ENCODE measurements around the gene FREM3.
"Not testable (repeated sequence)": the region's sequence is repeated elsewhere in the genome, so short reads cannot be mapped to it uniquely, and the experiment has no call there.

FREM3 gene

GRCh38 chr4:143700416-143701352, at the start of gene FREM3:
Gene FREM3, minus strand, starts transcription at chr4:143700675. Its CDS starts 0 bp downstream, at chr4:143700675.
- FAIRE-seq: no peak

- no peak for FAIRE-seq
Measured at GRCh38 chr4:143745874-143746273, 45.4 kb upstream of the FREM3 start.

GRCh38 chr4:143743591-143743990, 43.1 kb upstream of the FREM3 start:
- FAIRE-seq: no peak

GRCh38 chr4:143742834-143743233, 42.4 kb upstream of the FREM3 start:
- no peak for FAIRE-seq

DNA sequence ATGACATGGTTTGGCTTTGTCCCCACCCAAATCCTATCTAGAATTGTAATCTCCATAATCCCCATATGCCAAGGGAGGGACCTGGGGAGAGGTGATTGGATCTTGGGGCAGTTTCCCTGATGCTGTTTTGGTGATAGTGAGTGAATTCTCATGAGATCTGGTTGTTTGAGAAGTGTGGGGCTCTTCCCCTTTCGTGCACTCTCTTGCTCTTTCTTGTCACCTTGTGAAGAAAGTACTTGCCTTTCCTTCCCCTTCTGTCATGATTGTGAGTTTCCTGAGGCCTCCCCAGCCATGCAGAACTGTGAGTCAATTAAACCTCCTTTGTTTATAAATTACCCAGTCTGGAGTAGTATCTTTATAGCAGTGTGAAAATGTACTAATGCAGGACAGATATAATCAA, 36.4 kb upstream of the FREM3 start:
- no peak for FAIRE-seq

GRCh38 chr4:143736061-143736460, 35.6 kb upstream of the FREM3 start:
- not testable (repeated sequence) for FAIRE-seq

DNA sequence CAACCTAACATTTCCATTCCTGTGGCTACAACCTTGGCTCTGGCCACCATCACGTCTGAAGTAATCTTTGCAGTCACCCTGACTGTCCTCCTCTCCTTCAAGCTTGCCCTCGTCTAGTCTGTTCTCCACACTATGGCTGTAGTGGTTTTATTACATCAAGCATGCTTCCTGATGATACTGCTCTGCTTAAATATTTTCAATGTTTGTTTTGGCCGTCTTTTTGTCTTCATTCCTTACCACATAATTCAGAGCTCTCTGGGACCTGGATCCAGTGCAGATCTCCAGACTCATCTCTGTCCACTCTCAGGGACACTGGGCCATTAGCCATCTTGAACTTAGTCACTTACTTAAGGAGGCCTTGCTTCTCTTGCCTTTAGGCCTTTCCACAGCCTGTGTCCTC, 27.7 kb upstream of the FREM3 start:
- FAIRE-seq: no peak

- no peak for FAIRE-seq
Measured at GRCh38 chr4:143726714-143727113, 26.2 kb upstream of the FREM3 start.

DNA sequence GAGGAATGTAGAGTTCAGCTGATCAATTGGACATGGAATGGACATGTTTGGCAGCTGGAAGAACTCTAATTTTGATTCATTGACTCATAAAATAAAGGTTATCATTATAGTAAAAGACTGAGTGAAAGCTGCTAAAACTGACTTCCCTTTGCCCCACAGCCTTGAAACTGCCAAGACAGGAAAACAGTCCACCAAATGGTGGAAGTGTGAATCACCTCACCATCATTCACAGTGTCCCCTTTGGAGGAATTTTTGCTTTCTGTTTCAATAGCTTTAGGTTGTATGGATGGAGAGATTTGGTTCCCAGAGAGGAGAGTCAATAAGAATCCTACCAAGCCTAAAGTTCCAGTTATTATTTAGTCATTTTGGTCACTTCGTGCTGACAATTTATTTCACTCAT, 20.8 kb upstream of the FREM3 start:
- FAIRE-seq: no peak

DNA sequence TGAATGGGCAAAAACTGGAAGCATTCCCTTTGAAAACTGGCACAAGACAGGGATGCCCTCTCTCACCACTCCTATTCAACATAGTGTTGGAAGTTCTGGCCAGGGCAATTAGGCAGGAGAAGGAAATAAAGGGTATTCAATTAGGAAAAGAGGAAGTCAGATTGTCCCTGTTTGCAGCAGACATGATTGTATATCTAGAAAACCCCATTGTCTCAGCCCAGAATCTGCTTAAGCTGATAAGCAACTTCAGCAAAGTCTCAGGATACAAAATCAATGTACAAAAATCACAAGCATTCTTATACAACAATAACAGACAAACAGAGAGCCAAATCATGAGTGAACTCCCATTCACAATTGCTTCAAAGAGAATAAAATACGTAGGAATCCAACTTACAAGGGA, 18.3 kb upstream of the FREM3 start:
- FAIRE-seq: not testable (repeated sequence)

- FAIRE-seq: no peak
Measured at GRCh38 chr4:143713955-143714625, 13.6 kb upstream of the FREM3 start.

GRCh38 chr4:143713553-143713952, 13.1 kb upstream of the FREM3 start:
- no peak for FAIRE-seq

GRCh38 chr4:143712155-143712550, 11.7 kb upstream of the FREM3 start:
- no peak for FAIRE-seq

- no peak for FAIRE-seq
Measured at GRCh38 chr4:143711543-143712154, 11.2 kb upstream of the FREM3 start.

DNA sequence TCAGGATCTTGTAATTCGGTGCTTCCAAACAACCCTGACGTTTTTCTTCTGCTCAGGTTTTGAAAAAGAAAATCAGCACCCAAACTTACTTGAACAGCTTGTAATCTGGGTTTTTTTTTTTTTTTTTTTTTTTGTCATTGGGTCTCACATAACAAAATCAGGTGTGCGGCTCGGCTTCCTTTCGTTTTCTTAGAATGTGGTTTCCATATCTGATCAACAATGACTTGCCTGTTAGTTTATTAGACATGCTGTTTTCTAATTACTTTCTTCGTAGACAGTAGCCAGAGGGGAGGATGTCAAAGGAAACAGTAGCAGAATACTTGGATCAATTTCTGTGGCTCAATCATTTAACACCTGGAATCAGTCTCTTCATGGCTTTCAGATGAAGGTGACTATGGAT, 890 bp upstream of the FREM3 start:
- FAIRE-seq: no peak

DNA sequence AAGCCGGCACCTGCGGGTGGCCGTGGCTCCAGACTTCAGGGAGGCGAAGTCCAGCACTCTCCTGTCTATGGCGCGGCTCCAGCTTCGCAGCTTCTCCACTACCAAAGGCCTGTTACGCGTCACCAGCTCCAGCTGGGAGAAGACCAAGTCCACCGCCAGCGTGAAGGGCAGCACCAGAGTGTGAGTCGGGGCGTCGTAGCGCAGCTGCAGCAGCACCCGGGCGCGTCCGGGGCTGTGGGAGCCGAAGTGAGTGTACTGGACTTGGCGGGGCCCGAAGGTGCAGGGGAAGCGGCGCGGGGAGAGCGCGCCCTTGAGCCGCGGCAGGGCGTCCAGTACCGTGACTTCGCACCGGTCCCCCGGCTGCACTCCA, 444 bp downstream of the FREM3 start:
- no peak for FAIRE-seq

- no peak for FAIRE-seq
Measured at GRCh38 chr4:143699331-143700045, 987 bp downstream of the FREM3 start.

DNA sequence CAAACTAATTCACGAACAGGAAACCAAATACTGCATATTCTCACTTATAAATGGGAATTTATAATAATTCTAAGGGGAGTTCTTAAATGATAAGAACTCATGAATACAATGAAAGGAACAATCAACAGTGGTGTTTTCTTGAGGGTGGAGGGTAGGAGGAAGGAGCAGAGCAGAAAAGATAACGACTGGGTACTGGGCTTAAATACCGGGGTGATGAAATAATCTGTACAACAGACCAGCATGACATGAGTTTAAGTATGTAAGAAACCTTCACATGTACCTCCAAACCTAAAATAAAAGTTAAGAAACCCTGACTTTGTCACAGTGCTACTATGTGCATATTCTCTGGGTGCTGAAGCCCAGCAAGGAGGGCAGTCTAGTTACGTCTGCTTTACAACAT, 6.6 kb downstream of the FREM3 start:
- no peak for FAIRE-seq

DNA sequence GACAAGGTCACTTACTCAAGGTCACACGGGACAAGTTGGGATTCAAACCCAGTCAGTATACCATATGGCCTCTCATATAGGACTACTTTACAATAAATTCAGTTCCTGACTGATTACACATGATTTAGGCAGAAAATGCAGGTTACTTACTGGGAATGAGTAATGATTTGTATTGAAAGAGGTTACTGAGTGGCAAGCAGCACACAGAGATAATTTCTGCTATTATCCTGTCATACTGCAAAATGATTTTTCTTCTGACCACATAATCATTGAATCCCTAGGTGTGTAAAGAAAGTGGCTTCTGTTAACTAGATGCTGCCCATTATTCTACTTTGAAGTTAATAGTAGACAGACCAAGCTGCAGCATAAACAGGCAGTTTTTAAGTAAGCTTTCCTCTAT, 8.2 kb downstream of the FREM3 start:
- no peak for FAIRE-seq

- FAIRE-seq: no peak
Measured at GRCh38 chr4:143679434-143679833, 21.0 kb downstream of the FREM3 start.

GRCh38 chr4:143673629-143674028, 26.8 kb downstream of the FREM3 start:
- not testable (repeated sequence) for FAIRE-seq

DNA sequence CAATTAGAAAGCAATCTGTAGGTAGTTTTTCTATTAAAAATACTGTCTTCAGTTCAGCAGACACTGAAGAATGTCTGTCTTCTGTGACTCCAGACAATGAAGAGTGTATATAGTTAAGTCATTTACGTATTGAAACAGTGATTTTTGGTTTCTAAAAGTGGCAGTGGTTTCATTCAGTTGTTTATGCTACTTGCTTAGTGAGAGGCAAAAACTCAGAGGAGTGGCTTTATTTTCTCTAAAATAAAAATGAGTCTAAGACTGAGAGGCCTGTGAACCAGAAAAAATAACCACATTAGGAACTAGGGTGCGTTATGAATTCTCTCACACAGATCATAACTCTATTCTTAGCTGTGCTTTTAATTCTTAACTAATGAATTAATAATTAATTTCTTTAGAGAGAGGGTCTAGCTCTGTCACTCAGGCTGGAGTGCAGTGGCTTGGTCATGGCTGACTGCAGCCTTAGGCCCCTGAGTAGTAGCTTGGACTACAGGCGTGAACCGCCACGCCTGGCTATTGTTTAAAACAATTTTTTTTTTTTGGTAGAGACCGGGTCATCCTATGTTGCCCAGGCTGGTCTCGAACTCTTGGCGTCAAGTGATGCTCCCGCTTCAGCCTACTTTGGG, 31.4 kb downstream of the FREM3 start:
- FAIRE-seq: no peak

GRCh38 chr4:143667461-143667860, 33.0 kb downstream of the FREM3 start:
- FAIRE-seq: no peak

Measured in colon (tissue), 2 donors.